Neural progenitor cell (in vitro differentiated cells): Measurements from ENCODE around the gene ZNF334.

Source experiments
- EZH2 ChIP-seq: fragments of 200-600 bp; sonication (generic); IDR thresholded peaks from 2 replicates; pipeline ENCODE4 v1.6.1; 2017; ENCODE audit warnings: antibody characterized with exemption, mild to moderate bottlenecking, moderate library complexity
- EZH2phosphoT487 ChIP-seq: fragments of 200-600 bp; sonication (generic); IDR thresholded peaks from 2 replicates; pipeline ENCODE4 v1.6.1; 2017; ENCODE audit warnings: antibody characterized with exemption
- TF ChIP-seq, protein P1 (sequence below): fragments of 200-600 bp; sonication (generic); IDR thresholded peaks from 2 replicates; pipeline ENCODE4 v1.5.1; 2017; ENCODE audit warnings: antibody characterized with exemption, mild to moderate bottlenecking

DNA sequence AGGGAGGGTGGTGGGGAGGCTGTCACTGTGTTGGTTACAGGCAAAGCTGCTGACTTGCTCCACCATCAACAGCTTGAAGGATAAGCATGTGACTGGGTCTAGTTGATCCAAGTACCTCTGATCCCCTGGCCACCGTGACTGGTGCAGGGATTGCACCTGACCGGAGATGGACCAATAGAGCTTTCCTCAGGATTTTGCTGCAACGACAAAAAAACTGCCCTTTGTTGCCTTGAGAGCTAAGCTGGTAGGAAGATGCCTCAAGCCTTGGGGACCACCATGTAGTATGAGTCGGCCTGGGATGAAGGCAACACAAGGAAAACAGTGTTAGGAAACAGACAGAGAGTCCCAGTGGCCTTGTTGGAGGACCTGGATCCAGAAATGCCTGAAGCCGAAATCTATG is 35.3 kb upstream of the ZNF334 start:
- TF ChIP-seq EZH2 (no peak), EZH2phosphoT487 (no peak)
- TF ChIP-seq, protein P1, sequence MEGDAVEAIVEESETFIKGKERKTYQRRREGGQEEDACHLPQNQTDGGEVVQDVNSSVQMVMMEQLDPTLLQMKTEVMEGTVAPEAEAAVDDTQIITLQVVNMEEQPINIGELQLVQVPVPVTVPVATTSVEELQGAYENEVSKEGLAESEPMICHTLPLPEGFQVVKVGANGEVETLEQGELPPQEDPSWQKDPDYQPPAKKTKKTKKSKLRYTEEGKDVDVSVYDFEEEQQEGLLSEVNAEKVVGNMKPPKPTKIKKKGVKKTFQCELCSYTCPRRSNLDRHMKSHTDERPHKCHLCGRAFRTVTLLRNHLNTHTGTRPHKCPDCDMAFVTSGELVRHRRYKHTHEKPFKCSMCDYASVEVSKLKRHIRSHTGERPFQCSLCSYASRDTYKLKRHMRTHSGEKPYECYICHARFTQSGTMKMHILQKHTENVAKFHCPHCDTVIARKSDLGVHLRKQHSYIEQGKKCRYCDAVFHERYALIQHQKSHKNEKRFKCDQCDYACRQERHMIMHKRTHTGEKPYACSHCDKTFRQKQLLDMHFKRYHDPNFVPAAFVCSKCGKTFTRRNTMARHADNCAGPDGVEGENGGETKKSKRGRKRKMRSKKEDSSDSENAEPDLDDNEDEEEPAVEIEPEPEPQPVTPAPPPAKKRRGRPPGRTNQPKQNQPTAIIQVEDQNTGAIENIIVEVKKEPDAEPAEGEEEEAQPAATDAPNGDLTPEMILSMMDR, result no peak
